ENCODE results near the gene CACNA1E.

The CACNA1E gene

DNA sequence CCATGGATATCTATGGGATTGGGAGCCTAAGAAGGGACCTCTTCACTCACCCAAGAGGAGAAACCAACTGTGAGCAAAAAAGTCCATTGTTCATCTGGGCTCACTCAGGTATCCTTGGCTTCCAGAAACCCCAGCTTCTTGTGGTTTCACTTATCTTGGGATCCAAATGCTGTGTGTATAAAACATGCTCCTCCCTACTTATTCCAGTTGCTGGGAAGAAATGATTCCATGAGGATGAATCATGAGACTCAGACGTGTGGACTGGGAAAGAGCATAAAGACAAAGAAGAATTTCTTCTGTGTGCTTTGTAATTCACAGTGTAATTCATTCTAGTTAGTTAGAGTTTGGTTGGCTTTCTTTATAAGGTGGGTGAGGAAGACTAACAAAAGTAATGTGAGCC, 294.5 kb downstream of the CACNA1E start:
- no peak for DNase-seq

- DNase-seq, result peak; percentile 60
Observed at GRCh38 chr1:181778640-181779260, 295.4 kb downstream of the CACNA1E start.

- no peak for DNase-seq
Observed at GRCh38 chr1:181779343-181779742, 296.0 kb downstream of the CACNA1E start.

GRCh38 chr1:181783208-181783607, 299.9 kb downstream of the CACNA1E start:
- no peak for DNase-seq

DNA sequence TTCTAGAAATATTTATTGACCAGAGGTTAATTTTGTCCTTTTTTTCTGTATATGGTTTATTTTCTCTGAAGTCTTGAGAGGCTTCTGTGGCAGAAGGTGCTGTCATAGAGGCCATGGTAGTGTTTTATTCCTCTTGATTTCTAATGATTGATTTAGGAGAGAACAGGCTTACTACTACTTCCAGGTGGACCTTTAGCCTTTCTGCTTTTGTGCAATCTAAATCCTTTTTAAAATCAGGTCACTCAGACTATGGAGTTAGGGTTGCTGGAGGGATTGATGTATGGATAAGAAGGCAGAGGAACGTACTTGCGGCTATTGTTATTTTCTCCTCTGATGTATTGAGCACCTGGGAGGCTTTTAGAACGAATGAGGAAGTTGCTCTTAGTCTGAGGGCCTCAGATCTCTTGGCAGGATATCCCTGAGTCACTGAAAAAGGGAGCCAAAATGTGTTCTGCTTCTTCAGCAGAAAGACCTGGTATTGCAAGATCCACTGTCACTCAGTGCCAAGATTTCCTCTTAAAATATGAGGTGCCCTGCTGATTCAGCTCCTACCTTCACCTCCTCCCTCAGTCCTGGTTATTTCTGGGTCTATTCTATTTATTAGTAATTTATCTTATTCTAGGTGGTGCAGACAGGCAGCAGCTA, 300.8 kb downstream of the CACNA1E start:
- no peak for DNase-seq

DNA sequence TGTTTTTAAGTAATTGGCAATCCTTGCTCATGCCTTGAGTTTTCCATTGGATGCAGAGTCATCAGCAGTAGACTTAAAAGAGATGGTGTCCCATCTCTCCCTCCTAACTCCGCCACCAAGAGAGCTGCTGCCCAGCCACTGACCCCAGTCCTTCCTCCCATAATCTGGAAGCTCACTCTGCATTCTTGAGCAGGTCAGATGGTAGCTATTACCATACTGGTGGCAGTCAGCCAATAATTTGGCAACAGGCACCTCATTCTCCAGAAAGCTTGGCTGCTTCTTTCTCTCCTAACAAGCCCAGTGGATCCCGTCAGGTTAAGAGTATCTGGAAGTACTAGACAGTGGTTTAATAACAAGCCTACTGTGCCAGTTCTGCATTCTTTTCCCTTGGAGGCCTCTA, 306.1 kb downstream of the CACNA1E start:
- DNase-seq, result no peak

- DNase-seq, result no peak
Observed at GRCh38 chr1:181791721-181792120, 308.4 kb downstream of the CACNA1E start.

- no peak for DNase-seq
Observed at GRCh38 chr1:181793831-181794230, 310.5 kb downstream of the CACNA1E start.

- DNase-seq, result no peak
Observed at GRCh38 chr1:181794332-181794731, 311.0 kb downstream of the CACNA1E start.

GRCh38 chr1:181798191-181798926, 315.0 kb downstream of the CACNA1E start:
- no peak for DNase-seq

GRCh38 chr1:181801617-181802016, 318.3 kb downstream of the CACNA1E start:
- no peak for DNase-seq

DNA sequence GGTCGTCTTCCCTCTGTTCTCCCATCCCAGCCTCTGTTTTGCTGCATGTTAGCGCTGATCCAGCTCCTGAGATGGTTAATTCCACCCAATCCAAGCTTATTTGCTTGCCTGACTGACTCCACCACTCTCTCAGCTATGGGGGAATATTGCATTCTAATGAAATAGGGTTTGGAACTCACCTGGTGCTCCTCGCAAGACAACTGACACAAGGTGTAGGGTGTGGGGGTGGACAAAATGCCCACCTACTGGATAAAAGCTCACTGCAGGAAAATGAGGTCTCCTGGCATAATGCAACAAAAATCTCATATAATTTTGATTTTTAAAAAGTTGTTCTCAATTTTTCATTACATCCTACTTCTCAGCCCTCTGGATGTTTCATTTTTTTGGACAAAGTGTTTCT, 319.1 kb downstream of the CACNA1E start:
- DNase-seq, result no peak

DNA sequence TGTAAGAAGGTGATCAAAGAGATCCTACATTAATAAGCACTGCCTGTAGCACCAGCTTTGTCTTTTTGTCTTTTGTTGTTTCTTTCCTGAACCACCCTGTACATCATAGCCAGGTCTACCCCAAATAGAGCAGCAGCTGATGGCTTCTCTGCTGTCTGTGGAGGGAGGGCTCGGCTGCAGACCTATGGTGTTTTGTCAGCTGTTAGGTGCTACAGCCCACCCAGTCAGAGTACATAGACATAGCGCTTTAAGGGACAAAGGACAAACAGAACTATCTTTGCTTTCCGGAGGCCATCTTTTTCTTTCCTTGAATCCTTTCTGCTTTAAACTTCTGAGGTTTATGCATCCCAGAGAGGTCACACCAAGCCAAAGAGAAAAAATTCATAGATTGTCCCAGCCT, 320.1 kb downstream of the CACNA1E start:
- DNase-seq, result no peak

- DNase-seq, result no peak
Observed at GRCh38 chr1:181804989-181805388, 321.7 kb downstream of the CACNA1E start.

DNA sequence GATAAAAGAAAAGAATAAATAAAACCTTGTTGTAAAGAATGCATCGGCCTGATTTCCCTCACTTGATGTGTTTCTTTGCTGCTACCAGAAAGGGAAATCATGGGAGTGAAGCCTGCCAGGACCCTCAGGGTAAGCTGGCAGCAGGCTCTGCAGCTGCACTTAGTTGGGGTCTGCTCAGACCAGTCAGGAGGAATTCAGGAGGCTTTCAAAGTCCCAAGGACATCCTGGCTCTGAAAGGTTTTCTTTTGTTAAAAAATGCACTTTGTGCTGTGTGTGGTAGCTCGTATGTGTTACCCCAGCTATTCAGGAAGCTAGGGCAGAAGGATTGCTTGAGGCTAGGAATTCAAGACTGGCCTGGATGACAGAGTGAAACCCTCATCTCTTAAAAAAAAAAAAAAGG, 323.4 kb downstream of the CACNA1E start:
- DNase-seq, result no peak

GRCh38 chr1:181807251-181807650, 323.9 kb downstream of the CACNA1E start:
- no peak for DNase-seq

GRCh38 chr1:181809991-181810545, 326.8 kb downstream of the CACNA1E start:
- no peak for DNase-seq

- no peak for DNase-seq
Observed at GRCh38 chr1:181812208-181812607, 328.9 kb downstream of the CACNA1E start.

DNA sequence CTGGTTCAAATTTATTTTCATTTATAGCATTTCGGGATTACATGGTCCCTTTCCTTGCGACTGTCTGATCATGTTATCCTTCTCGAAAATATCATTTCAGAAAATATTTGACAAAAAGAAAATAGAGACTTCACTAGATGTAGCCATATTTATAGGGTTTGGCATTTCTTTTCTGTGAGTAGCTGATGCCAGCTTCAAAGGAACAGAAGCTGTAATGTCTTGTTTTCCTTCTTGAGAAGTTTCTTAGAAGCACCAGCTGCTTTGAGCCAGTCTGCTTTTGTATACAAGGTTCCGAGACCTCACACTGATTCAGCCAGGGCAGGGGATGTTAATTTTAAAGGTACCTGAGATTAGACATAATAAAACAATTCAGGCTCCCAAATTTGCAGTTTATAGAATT, 329.9 kb downstream of the CACNA1E start:
- DNase-seq, result no peak

- DNase-seq, result no peak
Observed at GRCh38 chr1:181816608-181817007, 333.3 kb downstream of the CACNA1E start.

DNA sequence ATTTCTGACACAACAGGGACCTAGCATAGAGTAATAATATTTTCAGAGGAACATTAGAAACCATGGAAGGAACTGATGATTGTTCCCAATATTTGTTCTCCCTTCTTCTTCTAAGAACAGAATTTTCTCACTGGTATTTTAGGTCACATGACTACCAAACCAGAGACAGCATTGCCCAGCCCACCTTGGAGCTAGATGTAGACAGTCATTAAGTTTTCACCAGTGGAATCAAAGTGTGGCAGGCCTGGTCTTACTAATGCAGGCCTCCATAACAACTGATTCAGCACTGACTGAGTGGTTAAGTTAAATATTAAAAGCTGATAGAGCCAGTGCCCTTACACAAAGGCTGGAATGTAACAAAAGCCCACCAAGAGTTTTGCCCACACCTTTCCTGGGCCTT, 333.8 kb downstream of the CACNA1E start:
- no peak for DNase-seq

DNA sequence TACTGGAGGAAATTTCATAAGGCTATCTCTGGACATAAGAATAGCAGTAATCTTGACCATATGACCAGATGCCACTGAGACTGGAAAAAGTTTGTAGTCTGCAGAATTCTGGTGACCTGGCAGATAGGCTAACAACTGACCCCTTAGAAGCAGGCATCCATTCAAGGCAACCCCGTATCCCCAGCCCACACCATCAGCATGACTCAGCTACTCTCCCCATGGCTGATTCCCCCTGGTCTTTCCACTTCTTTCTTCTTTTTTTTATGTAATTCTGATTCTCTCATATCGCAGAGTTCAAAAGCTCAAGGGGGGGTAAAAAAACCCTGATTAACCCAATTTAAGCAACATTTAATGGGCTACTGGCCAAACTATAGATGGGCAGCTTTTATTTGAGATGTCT, 335.1 kb downstream of the CACNA1E start:
- no peak for DNase-seq

- DNase-seq, result no peak
Observed at GRCh38 chr1:181818943-181819342, 335.6 kb downstream of the CACNA1E start.

DNA sequence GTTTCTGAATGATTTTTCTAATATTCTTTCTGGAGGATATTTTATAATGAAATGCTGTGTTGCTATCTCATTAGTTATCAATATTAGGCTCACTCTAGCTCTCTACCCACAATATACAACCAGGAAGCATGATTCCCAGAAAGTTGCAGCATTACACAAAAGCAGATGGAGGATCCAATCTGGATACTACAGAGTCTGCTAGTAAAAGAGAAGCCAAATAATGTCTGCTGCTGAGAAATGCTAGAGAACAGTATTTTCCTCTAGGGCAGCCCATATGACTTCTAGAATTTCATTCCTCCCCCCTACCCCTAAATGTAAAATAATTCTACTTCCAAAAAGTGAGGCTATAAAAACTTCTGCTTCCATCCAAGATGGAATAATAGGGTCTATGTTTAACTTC, 338.4 kb downstream of the CACNA1E start:
- no peak for DNase-seq

Data from COR-L47 (cell line).